Dedifferentiated amniotic fluid mesenchymal stem cell (primary cell): ENCODE results near the gene DARS1.

Source experiments
- DNase-seq: peaks from one replicate; pipeline ENCODE4 v3.0.0-alpha.2; 2016; ENCODE audit errors: extremely low spot score

Gene DARS1

GRCh38 chr2:136016427-136016826, 31.0 kb upstream of the DARS1 start:
- no peak for DNase-seq

- DNase-seq = no peak
Measured at GRCh38 chr2:136015699-136016098, 30.3 kb upstream of the DARS1 start.

GRCh38 chr2:136014411-136014810, 29.0 kb upstream of the DARS1 start:
- DNase-seq = no peak

- no peak for DNase-seq
Measured at GRCh38 chr2:136013955-136014354, 28.5 kb upstream of the DARS1 start.

- no peak for DNase-seq
Measured at GRCh38 chr2:136013136-136013685, 27.8 kb upstream of the DARS1 start.

GRCh38 chr2:136012315-136012714, 26.9 kb upstream of the DARS1 start:
- no peak for DNase-seq

- peak; percentile 35 for DNase-seq
Measured at GRCh38 chr2:136010126-136010525, 24.7 kb upstream of the DARS1 start.

GRCh38 chr2:136008205-136008865, 22.9 kb upstream of the DARS1 start:
- no peak for DNase-seq

GRCh38 chr2:136006658-136007057, 21.2 kb upstream of the DARS1 start:
- DNase-seq = no peak

- no peak for DNase-seq
Measured at GRCh38 chr2:136005462-136006196, 20.2 kb upstream of the DARS1 start.

GRCh38 chr2:136004965-136005364, 19.5 kb upstream of the DARS1 start:
- DNase-seq = no peak

GRCh38 chr2:136001131-136001530, 15.7 kb upstream of the DARS1 start:
- no peak for DNase-seq

GRCh38 chr2:136000502-136000901, 15.1 kb upstream of the DARS1 start:
- no peak for DNase-seq

GRCh38 chr2:135999899-136000298, 14.5 kb upstream of the DARS1 start:
- DNase-seq = no peak

- no peak for DNase-seq
Measured at GRCh38 chr2:135998879-135999278, 13.5 kb upstream of the DARS1 start.

GRCh38 chr2:135997380-135997779, 12.0 kb upstream of the DARS1 start:
- DNase-seq = no peak

- no peak for DNase-seq
Measured at GRCh38 chr2:135996304-135996703, 10.9 kb upstream of the DARS1 start.

- no peak for DNase-seq
Measured at GRCh38 chr2:135994281-135994680, 8.9 kb upstream of the DARS1 start.

GRCh38 chr2:135993421-135993820, 8.0 kb upstream of the DARS1 start:
- no peak for DNase-seq

- DNase-seq = no peak
Measured at GRCh38 chr2:135991861-135992260, 6.4 kb upstream of the DARS1 start.

- DNase-seq = no peak
Measured at GRCh38 chr2:135987441-135987840, 2.0 kb upstream of the DARS1 start.

GRCh38 chr2:135986507-135986906, 1.1 kb upstream of the DARS1 start:
- no peak for DNase-seq

- DNase-seq = no peak
Measured at GRCh38 chr2:135985826-135986393, 484 bp upstream of the DARS1 start.
